GM08714 (cell line): Measurements from ENCODE around the gene GPX2.
A peak's percentile ranks its signal among the peaks of the same experiment; 100 is the strongest.

Experiments used
- H3K4me3 ChIP-seq: fragments of 200-500 bp; sonication (Bioruptor generic); 2 replicates; pipeline ENCODE4 v1.5.1; 2014; ENCODE audit warnings: mild to moderate bottlenecking, low read length, inconsistent platforms
- ZNF274 ChIP-seq: IDR thresholded peaks from 2 replicates; pipeline ENCODE4 v1.6.1; 2012; ENCODE audit warnings: mild to moderate bottlenecking, low read depth, low read length

Gene GPX2

DNA sequence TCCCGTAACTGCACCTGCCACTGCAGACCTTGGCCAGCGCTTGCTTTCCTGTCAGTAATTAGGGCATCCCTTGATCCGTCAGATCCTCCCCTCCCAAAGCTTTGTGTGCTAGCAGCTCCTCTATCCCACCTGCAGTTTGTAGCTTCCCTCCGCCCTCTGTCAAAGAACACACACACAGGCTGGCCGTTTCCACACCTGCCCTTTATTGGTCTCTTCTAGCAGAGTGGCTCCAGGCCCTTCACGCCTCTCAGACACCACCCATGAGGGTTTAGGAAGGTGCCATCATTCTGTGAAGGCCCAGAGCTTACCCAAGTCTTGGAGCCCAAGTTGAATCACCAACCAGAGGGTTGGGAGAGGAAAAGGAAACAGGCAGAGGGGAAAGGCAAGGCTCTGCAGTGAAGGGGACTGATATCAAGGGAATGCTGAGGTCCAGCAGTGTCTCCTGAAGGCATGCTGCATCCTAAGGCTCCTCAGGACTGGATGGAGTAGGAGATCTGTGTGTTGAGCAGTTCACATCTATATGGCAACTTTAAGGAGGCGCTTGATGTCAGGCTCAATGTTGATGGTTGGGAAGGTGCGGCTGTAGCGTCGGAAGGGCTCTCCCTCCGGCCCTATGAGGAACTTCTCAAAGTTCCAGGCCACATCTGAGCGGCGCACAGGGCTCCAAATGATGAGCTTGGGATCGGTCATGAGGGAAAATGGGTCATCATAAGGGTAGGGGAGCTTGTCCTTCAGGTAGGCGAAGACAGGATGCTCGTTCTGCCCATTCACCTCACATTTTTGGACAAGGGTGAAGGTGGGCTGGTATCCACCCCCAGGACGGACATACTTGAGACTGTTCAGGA lies 3.4 kb downstream of the GPX2 start:
- no peak overlapping the region for H3K4me3 ChIP-seq
- no peak for TF ChIP-seq ZNF274

DNA sequence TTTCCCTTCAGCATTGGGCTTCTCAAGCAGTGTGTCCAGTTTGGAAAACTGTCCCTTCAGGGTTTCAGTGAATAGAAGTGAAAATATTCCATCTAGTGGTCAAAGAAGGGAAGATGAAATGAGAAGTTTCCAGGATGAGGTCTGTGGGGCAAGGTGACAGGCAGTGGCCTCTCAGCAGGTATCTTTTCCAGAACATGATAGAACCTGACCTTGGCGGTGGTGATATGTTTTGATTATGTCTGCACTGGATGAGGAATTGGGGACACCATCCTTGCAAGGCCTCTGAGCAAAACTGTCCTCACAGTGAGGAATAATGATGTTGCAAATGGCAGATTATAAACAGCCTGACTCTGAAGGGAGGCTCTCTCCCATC lies 4.7 kb downstream of the GPX2 start:
- no peak overlapping the region for H3K4me3 ChIP-seq
- no peak for TF ChIP-seq ZNF274

DNA sequence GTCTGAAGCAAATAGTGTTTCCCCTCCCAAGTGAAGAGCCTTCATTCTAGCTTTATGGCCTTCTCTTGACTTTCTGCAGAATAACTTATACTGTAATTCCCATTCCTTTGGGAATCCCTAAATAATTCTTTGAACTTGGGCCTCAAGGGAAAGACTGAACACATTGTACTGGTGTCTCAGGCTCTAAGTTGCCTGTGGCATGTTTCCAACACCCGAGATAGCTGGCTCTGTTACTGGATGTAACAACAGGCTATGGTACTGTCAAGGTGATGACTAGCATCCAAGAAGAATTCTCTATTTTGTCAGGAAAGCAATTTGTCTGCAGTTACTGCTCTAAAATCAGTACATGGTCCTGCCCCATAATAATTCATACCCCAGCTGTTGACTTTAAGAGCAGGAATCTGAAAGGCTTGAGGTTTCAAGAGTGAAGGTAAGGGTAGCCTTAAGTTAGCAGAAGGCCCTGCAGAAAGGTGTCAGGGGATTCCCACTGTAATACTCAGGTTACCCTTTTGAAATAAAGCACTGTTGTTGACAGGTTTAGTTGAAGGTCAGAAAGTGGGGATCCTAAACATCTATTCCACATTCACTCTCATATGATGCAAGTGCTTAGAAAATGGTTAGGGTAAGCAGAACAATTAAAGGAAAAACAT lies 5.2 kb downstream of the GPX2 start:
- TF ChIP-seq ZNF274: no peak
- H3K4me3 ChIP-seq: no peak overlapping the region

DNA sequence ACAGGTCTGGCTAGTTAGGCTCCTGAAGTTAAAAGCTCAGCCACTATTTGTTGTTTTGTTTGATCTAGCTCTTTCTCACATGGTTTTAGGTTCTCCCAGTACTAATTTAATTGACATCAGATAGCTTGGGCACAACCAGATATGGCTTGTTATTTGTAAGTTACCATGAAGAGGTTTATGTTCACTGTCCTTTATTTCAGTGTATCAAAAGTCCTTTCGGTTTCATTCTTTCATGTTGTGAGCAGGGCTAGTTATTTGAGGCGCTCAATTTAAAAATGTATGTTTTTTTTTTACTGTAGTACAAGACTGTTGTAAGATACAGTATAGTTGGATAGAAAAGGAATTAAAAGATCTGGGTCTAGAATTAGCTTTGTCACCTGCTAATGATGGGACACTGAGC lies 7.0 kb downstream of the GPX2 start:
- no peak for TF ChIP-seq ZNF274
- H3K4me3 ChIP-seq: no peak overlapping the region

DNA sequence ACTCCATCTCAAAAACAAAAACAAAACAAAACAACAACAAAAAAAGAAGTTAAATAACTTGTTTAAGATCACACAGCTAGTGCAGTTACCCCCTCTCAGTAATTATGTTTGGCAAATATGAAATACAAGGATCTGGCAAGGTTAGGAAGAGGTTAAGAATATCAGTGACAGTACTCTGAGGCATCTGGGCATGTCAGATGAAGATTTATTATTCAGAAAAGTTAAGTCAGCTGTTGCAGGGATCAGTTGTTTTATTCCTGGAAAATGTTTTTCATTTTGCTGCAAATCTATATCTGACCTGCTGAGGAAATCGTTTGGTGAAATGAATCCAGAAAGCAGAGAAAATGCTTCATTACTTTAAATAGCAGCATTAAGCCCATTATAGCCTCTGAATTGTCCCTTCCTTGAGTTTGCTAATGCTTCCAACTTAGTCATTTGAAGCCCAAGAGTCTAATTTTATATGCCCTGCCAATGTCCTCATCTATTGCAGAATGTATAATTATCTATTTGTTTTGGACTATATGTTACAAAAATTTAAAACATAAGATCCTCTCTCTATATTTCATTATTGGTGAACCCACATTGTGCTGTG lies 8.1 kb downstream of the GPX2 start:
- no peak overlapping the region for H3K4me3 ChIP-seq
- TF ChIP-seq ZNF274: no peak

DNA sequence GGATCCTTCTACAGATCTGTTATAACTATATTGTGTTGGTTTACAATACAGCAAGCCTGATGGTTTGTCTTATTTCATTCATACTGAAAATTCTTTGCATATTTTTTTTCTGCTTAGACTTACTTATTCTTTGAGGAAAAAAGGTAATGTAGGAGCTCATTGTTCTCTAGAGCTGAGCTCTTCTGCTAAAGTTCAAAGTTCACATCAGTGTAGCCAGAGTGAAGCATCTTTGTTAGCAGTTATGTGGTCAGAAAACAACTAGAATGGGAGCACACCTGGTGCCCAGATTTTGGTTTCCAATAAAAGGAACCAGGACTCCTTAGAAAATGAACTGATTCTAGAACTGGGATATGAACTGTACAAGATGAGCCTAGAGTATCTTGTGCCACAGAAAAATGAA lies 10.3 kb downstream of the GPX2 start:
- H3K4me3 ChIP-seq: no peak overlapping the region
- TF ChIP-seq ZNF274: no peak

DNA sequence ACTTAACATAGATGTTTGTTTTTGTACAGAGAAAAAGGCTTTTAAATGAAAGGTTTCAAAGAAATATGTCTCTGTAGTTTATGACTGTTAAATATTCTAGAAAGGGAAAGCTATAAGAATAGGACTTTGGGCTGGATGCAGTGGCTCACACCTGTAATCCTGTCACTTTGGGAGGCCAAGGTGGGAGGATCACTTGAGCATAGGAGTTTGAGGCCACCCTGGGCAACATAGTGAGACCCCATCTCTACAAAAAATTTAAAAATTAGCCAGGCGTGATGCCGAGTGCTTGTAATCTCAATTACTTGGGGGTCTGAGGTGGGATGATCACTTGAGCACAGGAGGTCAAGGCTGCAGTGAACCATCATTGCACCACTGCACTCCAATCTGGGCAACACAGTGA lies 11.4 kb downstream of the GPX2 start:
- no peak overlapping the region for H3K4me3 ChIP-seq
- TF ChIP-seq ZNF274: no peak

DNA sequence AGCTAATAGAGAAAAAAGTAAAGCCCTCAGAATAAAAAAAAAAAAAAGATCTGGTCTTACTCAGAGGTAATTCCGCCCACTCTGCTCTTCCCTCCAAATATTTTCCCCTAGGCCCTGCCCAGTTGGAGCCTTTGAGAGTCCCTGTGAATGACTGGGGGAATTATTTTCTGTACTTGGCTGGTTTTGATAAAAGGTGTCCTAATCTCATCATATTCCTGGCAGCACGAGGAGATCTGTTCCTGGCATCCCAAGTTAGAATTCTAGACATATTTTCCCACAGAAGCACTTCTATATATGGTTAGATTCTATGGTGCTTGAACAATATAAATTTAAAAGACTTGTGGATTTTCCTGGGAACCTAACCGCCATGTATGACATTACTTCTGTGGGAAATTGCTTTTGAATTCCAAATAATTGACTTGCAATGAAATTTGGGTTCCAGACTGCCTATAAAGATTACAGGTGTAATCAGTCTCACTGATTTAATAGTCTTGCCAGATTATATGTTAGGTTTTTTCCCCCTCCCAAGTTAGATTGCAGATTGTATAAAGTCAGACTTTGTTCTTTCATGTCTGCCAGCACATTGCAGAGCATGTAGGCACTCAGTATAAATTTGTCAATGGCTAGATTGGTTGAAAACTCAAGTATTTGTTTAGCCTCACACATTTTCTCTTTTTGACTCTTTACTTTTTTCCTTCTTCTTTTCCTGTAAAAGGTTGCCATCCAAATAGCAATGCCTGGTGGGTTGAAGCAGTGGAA lies 12.3 kb downstream of the GPX2 start:
- H3K4me3 ChIP-seq: no peak overlapping the region
- TF ChIP-seq ZNF274: no peak

DNA sequence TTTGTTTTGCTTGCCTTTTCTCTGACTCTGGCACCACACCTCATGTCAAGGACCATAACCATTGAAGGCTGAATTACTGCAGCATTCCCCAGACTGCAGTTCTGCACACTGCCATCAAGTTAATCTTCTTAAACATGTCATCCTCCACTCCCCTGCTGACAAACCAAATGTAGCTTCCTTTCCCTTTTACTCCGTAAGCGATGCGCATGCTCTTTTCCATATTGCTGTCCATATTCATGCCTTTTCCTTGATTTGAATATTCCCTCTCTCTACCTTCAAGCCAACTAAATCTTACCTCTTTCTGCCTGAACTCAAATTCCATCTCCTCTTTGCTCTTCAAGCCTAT lies 13.6 kb downstream of the GPX2 start:
- no peak overlapping the region for H3K4me3 ChIP-seq
- no peak for TF ChIP-seq ZNF274

DNA sequence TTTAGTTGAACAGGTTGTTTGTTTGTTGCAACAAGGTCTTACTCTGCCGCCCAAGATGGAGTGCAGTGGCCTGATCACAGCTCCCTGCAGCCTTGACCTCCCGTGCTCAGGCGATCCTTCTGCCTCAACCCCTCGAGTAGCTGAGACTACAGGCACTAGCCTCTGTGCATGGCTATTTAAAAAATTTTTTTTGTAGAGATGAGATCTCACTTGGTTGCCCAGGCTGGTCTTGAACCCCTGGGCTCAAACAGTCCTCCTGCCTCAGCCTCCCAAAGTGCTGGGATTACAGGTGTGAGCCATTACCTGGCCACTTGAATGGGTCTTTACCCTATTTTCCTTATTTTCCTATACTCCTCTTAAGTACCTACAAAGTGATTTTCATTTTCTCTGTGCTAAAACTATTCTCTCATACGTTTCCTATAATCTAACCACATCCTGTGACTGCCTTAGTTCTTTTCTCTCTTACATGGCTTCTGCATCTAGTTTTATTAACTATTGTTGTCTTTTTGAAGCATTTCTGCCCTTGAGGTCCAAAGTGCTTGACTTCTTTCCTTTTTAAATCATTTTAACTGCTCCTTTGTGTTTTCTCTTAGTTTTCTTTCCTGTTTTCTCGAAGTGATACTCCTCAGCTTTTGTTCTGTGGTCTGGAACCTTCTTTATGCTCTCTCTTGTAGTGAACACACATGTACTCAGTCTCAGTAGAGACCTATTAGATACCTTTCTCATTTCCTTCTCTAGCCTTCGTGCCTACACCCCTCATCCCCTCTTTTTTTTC lies 14.1 kb downstream of the GPX2 start:
- H3K4me3 ChIP-seq: peak overlapping the region; percentile 8; the same call in 1 of the 2 replicates
- TF ChIP-seq ZNF274: no peak

DNA sequence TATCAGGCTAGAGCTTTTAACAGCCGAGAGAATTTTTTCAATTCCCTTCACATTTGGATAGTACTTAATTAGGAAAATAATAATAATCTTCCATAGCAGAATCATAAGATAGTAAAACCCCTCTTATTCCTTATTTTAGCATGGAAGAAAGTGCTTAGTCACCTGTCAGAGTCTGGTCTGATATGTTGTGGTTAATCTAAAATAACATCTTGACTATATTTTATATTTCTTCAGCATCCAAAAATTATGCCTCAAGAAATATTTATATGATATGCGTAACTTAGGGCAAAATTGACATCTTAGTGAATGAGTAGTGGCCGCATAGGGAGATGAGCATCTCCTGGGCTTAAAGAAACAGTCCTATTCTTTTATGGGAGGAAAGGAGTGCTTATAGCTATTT lies 15.5 kb downstream of the GPX2 start:
- no peak for TF ChIP-seq ZNF274
- H3K4me3 ChIP-seq: no peak overlapping the region

DNA sequence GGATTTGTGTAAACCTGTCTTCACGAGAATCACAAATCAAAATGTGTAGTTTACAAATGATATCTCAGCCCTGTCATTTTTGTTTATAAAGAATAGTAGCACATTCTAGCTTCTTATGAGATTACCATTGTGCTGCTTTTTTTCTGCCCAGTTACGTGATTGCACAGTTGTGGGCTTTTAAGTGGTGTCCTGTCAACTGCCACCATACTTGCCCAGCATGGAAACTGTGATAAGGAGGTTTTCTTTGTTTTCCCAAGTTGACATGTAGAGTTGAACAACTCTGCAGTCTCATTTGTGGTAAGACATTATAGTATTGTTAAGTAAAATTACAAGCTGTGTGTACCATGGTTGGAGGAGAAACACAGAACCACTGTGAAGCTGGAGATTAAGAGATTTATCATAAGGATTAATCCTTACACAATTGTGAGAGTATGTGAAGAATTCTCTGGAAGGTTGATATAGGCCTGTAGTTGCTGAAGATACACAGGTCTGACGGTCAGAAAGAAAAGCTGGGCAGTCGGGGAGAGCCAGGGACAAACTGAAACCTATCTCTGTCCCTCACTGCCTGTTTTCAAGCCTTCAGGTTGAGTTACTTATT lies 16.0 kb downstream of the GPX2 start:
- no peak for TF ChIP-seq ZNF274
- no peak overlapping the region for H3K4me3 ChIP-seq

DNA sequence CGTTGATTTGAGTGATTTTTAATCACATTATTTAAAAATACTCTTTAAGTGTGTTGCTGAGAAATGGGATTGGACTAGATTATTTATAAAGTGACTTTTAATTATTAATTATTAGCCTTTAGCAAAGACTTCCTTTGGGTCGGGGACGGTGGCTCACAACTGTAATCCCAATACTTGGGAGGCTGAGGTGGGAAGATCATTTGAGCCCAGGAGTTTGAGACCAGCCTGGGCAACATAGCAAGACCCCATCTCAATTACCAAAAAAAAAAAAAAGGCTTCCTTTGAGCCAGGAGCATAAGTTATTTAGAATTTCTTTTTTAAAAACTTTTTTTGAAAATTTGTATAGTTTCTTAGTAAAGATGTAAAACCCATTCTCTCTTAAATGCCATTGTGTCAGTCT lies 19.5 kb downstream of the GPX2 start:
- no peak overlapping the region for H3K4me3 ChIP-seq
- no peak for TF ChIP-seq ZNF274
